SU-DHL-6 (cell line): ENCODE data around the gene OLFML2B.

Experiments
- CTCF ChIP-seq: fragments of 200-600 bp; sonication (generic); IDR thresholded peaks from one replicate; pipeline ENCODE4 v1.5.1; 2017; ENCODE audit warnings: antibody characterized with exemption, mild to moderate bottlenecking, low read length, moderate library complexity; ENCODE audit not compliant: insufficient read depth, poor library complexity, severe bottlenecking
- EZH2phosphoT487 ChIP-seq: fragments of 200-600 bp; sonication (generic), shearing (Covaris generic); conservative IDR thresholded peaks from 2 replicates; pipeline ENCODE4 v1.6.1; 2018; ENCODE audit warnings: mild to moderate bottlenecking, antibody characterized with exemption, low read length, moderate library complexity, mixed read lengths

- TF ChIP-seq CTCF: no peak
- no peak for TF ChIP-seq EZH2phosphoT487
Observed at GRCh38 chr1:162023181-162023546, 505 bp downstream of the OLFML2B start.
